IMR-90 (cell line): ENCODE measurements around the gene ETS1. TPM values are rescaled to one million over a fixed set of nuclear protein-coding genes. Genes with fewer than 3 reads are reported as not detected.

ENCODE experiments used
- ATAC-seq: fragments of 200-7000 bp; cut with Tn5 transposase; 2 replicates; pipeline ENCODE4 v1.9.1; 2020; ENCODE audit warnings: low read depth, mild to moderate bottlenecking, moderate library complexity
- BruUV-seq: library from RNA; stranded (reverse); fragments of 400-500 nt; replicated peaks from 2 replicates; lab custom pipeline; 2021; lab: Mats Ljungman, UMichigan
- CTCF ChIA-PET: fragments of 300-600 bp; formaldehyde crosslinking; extraction: SDS; loops from one replicate; lab custom pipeline; 2021; ENCODE audit warnings: antibody characterized with exemption; lab: Yijun Ruan, JAX
- POLR2A ChIA-PET: fragments of 300-600 bp; sonication (Branson Sonifier 250); formaldehyde crosslinking; loops from one replicate; lab custom pipeline; 2022; ENCODE audit warnings: antibody characterized with exemption; ENCODE audit not compliant: unreplicated experiment; lab: Charles Lee
- DNase-seq: peaks from one replicate; pipeline ENCODE4 v3.0.0; 2013
- H2AFZ ChIP-seq: replicated peaks from 2 replicates; pipeline ENCODE3; 2013; ENCODE audit warnings: low read length, mild to moderate bottlenecking; ENCODE audit not compliant: poor library complexity
- H2AK5ac ChIP-seq: 2 replicates; pipeline ENCODE4 v1.6.1; 2013; ENCODE audit warnings: low read depth, low read length, inconsistent platforms
- H2AK9ac ChIP-seq: replicated peaks from 2 replicates; pipeline ENCODE3; 2013; ENCODE audit warnings: mild to moderate bottlenecking, low read depth, low read length, moderate library complexity; ENCODE audit not compliant: poor library complexity
- H2BK120ac ChIP-seq: 2 replicates; pipeline ENCODE4 v1.6.1; 2013; ENCODE audit warnings: low read depth, low read length, inconsistent platforms
- H2BK15ac ChIP-seq: 3 replicates; pipeline ENCODE4 v1.6.1; 2013; ENCODE audit warnings: low read depth, low read length, inconsistent platforms
- H2BK20ac ChIP-seq: 2 replicates; pipeline ENCODE4 v1.6.1; 2013; ENCODE audit warnings: low read depth, mild to moderate bottlenecking, inconsistent platforms, low read length, moderate library complexity
- H2BK5ac ChIP-seq: 2 replicates; pipeline ENCODE4 v1.6.1; 2013; ENCODE audit warnings: mild to moderate bottlenecking, low read depth, low read length, inconsistent platforms; ENCODE audit not compliant: poor library complexity, severe bottlenecking
- H3K14ac ChIP-seq: replicated peaks from 2 replicates; pipeline ENCODE4 v1.6.1; 2013; ENCODE audit warnings: low read depth, low read length, inconsistent platforms
- H3K18ac ChIP-seq: 2 replicates; pipeline ENCODE4 v1.6.1; 2013; ENCODE audit warnings: low read depth, low read length, control low read depth
- H3K23ac ChIP-seq: 2 replicates; pipeline ENCODE4 v1.6.1; 2013; ENCODE audit warnings: low read depth, low read length, inconsistent platforms
- H3K27ac ChIP-seq: 2 replicates; pipeline ENCODE4 v1.5.1; 2013; ENCODE audit warnings: mild to moderate bottlenecking, control low read depth, low read length; ENCODE audit not compliant: insufficient read depth
- H3K27me3 ChIP-seq: 2 replicates; pipeline ENCODE4 v1.6.1; 2013; ENCODE audit warnings: low read length; ENCODE audit not compliant: control insufficient read depth, insufficient read depth
- H3K36me3 ChIP-seq: 2 replicates; pipeline ENCODE4 v1.6.1; 2013; ENCODE audit warnings: low read length, mixed read lengths; ENCODE audit not compliant: control insufficient read depth, insufficient read depth
- H3K4ac ChIP-seq: 2 replicates; pipeline ENCODE4 v1.6.1; 2013; ENCODE audit warnings: low read depth, low read length, inconsistent platforms
- H3K4me1 ChIP-seq: 2 replicates; pipeline ENCODE4 v1.6.1; 2013; ENCODE audit warnings: low read length, mixed read lengths; ENCODE audit not compliant: control insufficient read depth, insufficient read depth
- H3K4me2 ChIP-seq: 2 replicates; pipeline ENCODE4 v1.6.1; 2013; ENCODE audit warnings: low read depth, mild to moderate bottlenecking, control low read depth, low read length, moderate library complexity
- H3K4me3 ChIP-seq: 2 replicates; pipeline ENCODE4 v1.5.1; 2013; ENCODE audit warnings: low read depth, mild to moderate bottlenecking, control low read depth, low read length, moderate library complexity; ENCODE audit not compliant: insufficient read depth
- H3K56ac ChIP-seq: 2 replicates; pipeline ENCODE4 v1.6.1; 2013; ENCODE audit warnings: low read length, inconsistent platforms; ENCODE audit not compliant: insufficient read depth; ENCODE audit errors: extremely low read depth
- H3K79me1 ChIP-seq, 2 experiments: 2 replicates each; pipeline ENCODE4 v1.6.1; 2013; ENCODE audit warnings: low read length in 2 of 2, inconsistent platforms in 1 of 2, low read depth in 1 of 2
- H3K9ac ChIP-seq: 2 replicates; pipeline ENCODE4 v1.6.1; 2013; ENCODE audit warnings: low read depth, low read length, control low read depth
- H3K9me1 ChIP-seq: 2 replicates; pipeline ENCODE4 v1.6.1; 2013; ENCODE audit warnings: low read length, inconsistent platforms; ENCODE audit not compliant: insufficient read depth
- H3K9me3 ChIP-seq: 2 replicates; pipeline ENCODE4 v1.6.1; 2013; ENCODE audit warnings: low read length; ENCODE audit not compliant: control insufficient read depth, insufficient read depth
- H4K20me1 ChIP-seq: 2 replicates; pipeline ENCODE4 v1.6.1; 2013; ENCODE audit warnings: low read length, inconsistent platforms; ENCODE audit not compliant: insufficient read depth
- H4K5ac ChIP-seq: 2 replicates; pipeline ENCODE4 v1.6.1; 2013; ENCODE audit warnings: mild to moderate bottlenecking, low read depth, low read length, control low read depth
- H4K8ac ChIP-seq, 2 experiments: 2 replicates each; pipeline ENCODE4 v1.6.1; 2013; ENCODE audit warnings: low read depth in 2 of 2, low read length in 2 of 2, control low read depth in 1 of 2, inconsistent platforms in 1 of 2
- H4K91ac ChIP-seq: 2 replicates; pipeline ENCODE4 v1.6.1; 2013; ENCODE audit warnings: low read depth, low read length, inconsistent platforms; ENCODE audit not compliant: insufficient read depth
- BHLHE40 ChIP-seq: fragments of 150-350 bp; IDR thresholded peaks from 2 replicates; pipeline ENCODE4 v1.6.1; 2016; ENCODE audit warnings: mild to moderate bottlenecking, low read depth, low read length
- CEBPB ChIP-seq: IDR thresholded peaks from 2 replicates; pipeline ENCODE4 v1.6.1; 2012; ENCODE audit warnings: low read depth, low read length, improper control_type of control experiment
- FOS ChIP-seq: fragments of 150-350 bp; IDR thresholded peaks from 2 replicates; pipeline ENCODE4 v1.6.1; 2016; ENCODE audit warnings: low read depth, low read length
- MAFK ChIP-seq: IDR thresholded peaks from 2 replicates; pipeline ENCODE4 v1.6.1; 2012; ENCODE audit warnings: low read depth, low read length, improper control_type of control experiment
- MAZ ChIP-seq: IDR thresholded peaks from 2 replicates; pipeline ENCODE4 v1.6.1; 2012; ENCODE audit warnings: low read depth, mild to moderate bottlenecking, low read length, improper control_type of control experiment, moderate library complexity, borderline replicate concordance
- MXI1 ChIP-seq: IDR thresholded peaks from 2 replicates; pipeline ENCODE4 v1.6.1; 2012; ENCODE audit warnings: low read depth, mild to moderate bottlenecking, low read length, moderate library complexity, borderline replicate concordance
- NFE2L2 ChIP-seq: fragments of 150-350 bp; IDR thresholded peaks from 2 replicates; pipeline ENCODE4 v1.6.1; 2016; ENCODE audit warnings: low read depth, mild to moderate bottlenecking, low read length
- POLR2A ChIP-seq: IDR thresholded peaks from 2 replicates; pipeline ENCODE4 v1.6.1; 2012; ENCODE audit warnings: mild to moderate bottlenecking, low read depth, low read length
- RAD21 ChIP-seq: IDR thresholded peaks from 2 replicates; pipeline ENCODE4 v1.6.1; 2012; ENCODE audit warnings: low read length, improper control_type of control experiment
- RCOR1 ChIP-seq: IDR thresholded peaks from 2 replicates; pipeline ENCODE4 v1.6.1; 2012; ENCODE audit warnings: mild to moderate bottlenecking, low read length, improper control_type of control experiment; ENCODE audit not compliant: insufficient replicate concordance
- RFX5 ChIP-seq: IDR thresholded peaks from 2 replicates; pipeline ENCODE4 v1.8.0; 2012; ENCODE audit warnings: low read depth, mild to moderate bottlenecking, low read length, moderate library complexity
- SMC3 ChIP-seq: fragments of 150-350 bp; IDR thresholded peaks from 2 replicates; pipeline ENCODE4 v1.6.1; 2016; ENCODE audit warnings: low read depth, mild to moderate bottlenecking, antibody characterized with exemption, low read length, moderate library complexity
- WGBS, 2 experiments: methylation state at CpG; one replicate each; pipeline versions ENCODE4 v1.1.5 to v1.1.7; 2013; ENCODE audit warnings: missing lambda C conversion rate in 2 of 2; ENCODE audit not compliant: insufficient read length in 1 of 2; ENCODE audit errors: extremely low coverage in 2 of 2; 5-methylcytosine and 5-hydroxymethylcytosine counted together
- dilution Hi-C: fragments of 300-500 bp; cut with HindIII; formaldehyde crosslinking; loops from one replicate; pipeline ENCODE4 v1.14.3; 2018; ENCODE audit warnings: low sequenced_read_pairs; ENCODE audit not compliant: unreplicated experiment
- in situ Hi-C: fragments of 300-500 bp; cut with MboI; formaldehyde crosslinking; loops from 3 replicates; pipeline ENCODE4 v1.14.3; 2019; ENCODE audit warnings: low sequenced_read_pairs, inconsistent platforms, mixed read lengths
- intact Hi-C: fragments of 100-400 bp; cut with micrococcal nuclease; formaldehyde crosslinking; loops from 2 replicates; pipeline ENCODE4 v1.10.0; 2022
- polyA plus RNA-seq, 3 experiments: library from polyadenylated mRNA; depleted of rRNA; stranded (reverse); fragments of >200 nt; gene quantifications; 2 replicates each; pipeline ENCODE4 v1.2.3, GENCODE V29; 2012; ENCODE audit warnings: low replicate concordance in 1 of 3
- total RNA-seq: library from RNA; depleted of rRNA; stranded (reverse); fragments of >200 nt; gene quantifications from 2 replicates; pipeline ENCODE4 v1.2.3, GENCODE V29; 2012
- TF ChIP-seq, protein P1 (sequence below): fragments of 150-350 bp; IDR thresholded peaks from 2 replicates; pipeline ENCODE4 v1.6.1; 2016; ENCODE audit warnings: low read depth, mild to moderate bottlenecking, low read length, moderate library complexity, borderline replicate concordance
- TF ChIP-seq, protein P2 (sequence below): fragments of 150-350 bp; IDR thresholded peaks from 2 replicates; pipeline ENCODE4 v1.6.1; 2017; ENCODE audit warnings: mild to moderate bottlenecking, antibody characterized with exemption, low read length, low read depth

Gene ETS1
- total and polyA plus RNA-seq, 2 of the 4 experiments (the other 2 are of a cell fraction) = 41.2 to 56.3 TPM

DNA sequence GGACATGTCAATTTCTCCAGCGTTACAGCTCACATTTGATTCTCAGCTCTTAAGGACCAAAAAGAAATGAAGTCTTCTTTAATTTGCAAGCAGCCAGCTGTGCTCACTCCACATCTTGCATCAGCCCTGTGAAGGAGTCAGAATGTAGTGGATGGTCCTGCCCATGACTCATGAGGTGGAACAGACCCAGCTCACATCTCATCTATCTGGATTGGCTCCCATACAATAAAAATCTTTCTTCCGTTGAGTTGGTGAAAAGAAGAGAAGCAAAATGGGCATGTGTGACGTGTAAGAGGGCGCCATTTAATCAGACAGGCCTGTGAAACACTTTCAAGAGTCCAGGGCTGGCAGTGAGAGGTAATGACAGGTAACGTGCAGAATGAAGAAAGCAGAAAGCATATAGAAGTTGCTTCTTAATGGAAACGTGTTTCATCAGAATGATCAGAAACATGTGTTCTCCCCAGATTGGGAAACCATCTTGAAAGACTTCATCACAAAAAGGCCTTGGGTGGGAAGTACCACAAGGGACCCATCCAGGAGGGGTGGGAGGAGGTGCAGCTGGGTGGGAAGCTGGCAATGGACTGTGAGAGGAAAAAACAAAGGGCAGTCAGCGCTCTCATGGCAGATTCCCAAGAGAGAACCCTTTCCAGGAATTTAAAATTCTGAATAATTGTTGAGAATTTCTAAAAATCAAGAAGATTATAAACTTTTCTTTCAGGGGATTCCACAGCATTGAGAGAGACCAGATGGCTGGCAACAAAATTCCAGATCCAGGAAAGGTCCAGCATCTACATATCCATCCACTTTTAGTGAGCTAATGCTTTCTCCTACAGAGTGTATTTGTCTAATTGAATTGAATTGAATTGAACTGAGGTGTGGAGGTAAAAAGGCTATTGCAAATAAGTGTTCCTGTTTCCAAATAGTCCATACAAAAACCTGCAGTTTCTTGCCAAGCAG, 57.0 kb downstream of the ETS1 start:
- Histone ChIP-seq H3K27ac (peak overlapping the region; percentile 57; the same call in 1 of the 2 replicates), H3K9me3 (no peaks in the 10 kb centered on the region), H3K9ac (no peak overlapping the region), H2BK5ac (peak overlapping the region; percentile 54), H2BK120ac (peak overlapping the region; percentile 87), H4K20me1 (no peaks in the 10 kb centered on the region), H4K91ac (peak overlapping the region; percentile 48), H3K4me1 (peaks cover 11% of the 10 kb centered on the region), H2AK5ac (peak overlapping the region; percentile 18; the same call in 1 of the 2 replicates), H2BK15ac (peak overlapping the region; percentile 84; the same call in 2 of the 3 replicates), H3K14ac (peak overlapping the region; percentile 51; the same call in 1 of the 2 replicates), H2BK20ac (peak overlapping the region; percentile 78), H3K4me3 (no peak overlapping the region), H3K4ac (peak overlapping the region; percentile 69), H3K27me3 (no peaks in the 10 kb centered on the region), H3K23ac (peak overlapping the region; percentile 49; the same call in 1 of the 2 replicates), H2AK9ac (peak overlapping the region; percentile 10), H4K8ac (peak overlapping the region; percentile 26 to 72; a peak in 3 of 4 replicates), H4K5ac (peak overlapping the region; percentile 24), H3K4me2 (peak overlapping the region; percentile 41; the same call in 1 of the 2 replicates), H2AFZ (peak overlapping the region; percentile 68), H3K18ac (peak overlapping the region; percentile 77), H3K9me1 (peaks cover 4% of the 10 kb centered on the region; the same call in 1 of the 2 replicates), H3K79me1 (no peaks in the 10 kb centered on the region), H3K36me3 (no peaks in the 10 kb centered on the region), H3K56ac (no peak overlapping the region)
- dilution Hi-C loops (no loop called here), intact Hi-C loops (no loop called here), in situ Hi-C loops (no loop called here)
- ChIA-PET POLR2A (no interaction called here), CTCF (interaction anchor here (1.0 kb wide), 1 partner anchor 101 kb away, joined by 4 read pairs; no protein-coding TSS in a partner anchor)
- ATAC-seq (peak; percentile 89), DNase-seq (peak; percentile 99)
- no TSS peak for BruUV-seq
- WGBS, 2 experiments = 40% methylated on average over 1 of the region's 7 CpGs; no CpG with 5 or more reads in 1 of the 2 experiments
- TF ChIP-seq RCOR1 (peak; percentile 83), RFX5 (no peak), FOS (peak; percentile 89), MXI1 (no peak), MAFK (no peak), RAD21 (0 out of 2 replicates have a peak, but pooled peaks have one; percentile 17), MAZ (peak; percentile 14; the same call in 1 of the 2 replicates), SMC3 (peak; percentile 16; the same call in 1 of the 2 replicates), POLR2A (no peak), NFE2L2 (no peak), CEBPB (peak; percentile 97), BHLHE40 (peak; percentile 57)
- TF ChIP-seq, protein P1, sequence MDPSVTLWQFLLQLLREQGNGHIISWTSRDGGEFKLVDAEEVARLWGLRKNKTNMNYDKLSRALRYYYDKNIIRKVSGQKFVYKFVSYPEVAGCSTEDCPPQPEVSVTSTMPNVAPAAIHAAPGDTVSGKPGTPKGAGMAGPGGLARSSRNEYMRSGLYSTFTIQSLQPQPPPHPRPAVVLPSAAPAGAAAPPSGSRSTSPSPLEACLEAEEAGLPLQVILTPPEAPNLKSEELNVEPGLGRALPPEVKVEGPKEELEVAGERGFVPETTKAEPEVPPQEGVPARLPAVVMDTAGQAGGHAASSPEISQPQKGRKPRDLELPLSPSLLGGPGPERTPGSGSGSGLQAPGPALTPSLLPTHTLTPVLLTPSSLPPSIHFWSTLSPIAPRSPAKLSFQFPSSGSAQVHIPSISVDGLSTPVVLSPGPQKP = no peak
- TF ChIP-seq, protein P2, sequence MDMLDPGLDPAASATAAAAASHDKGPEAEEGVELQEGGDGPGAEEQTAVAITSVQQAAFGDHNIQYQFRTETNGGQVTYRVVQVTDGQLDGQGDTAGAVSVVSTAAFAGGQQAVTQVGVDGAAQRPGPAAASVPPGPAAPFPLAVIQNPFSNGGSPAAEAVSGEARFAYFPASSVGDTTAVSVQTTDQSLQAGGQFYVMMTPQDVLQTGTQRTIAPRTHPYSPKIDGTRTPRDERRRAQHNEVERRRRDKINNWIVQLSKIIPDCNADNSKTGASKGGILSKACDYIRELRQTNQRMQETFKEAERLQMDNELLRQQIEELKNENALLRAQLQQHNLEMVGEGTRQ = no peak
